Activated T-helper 2 cell treated with anti-CD3 and anti-CD28 coated beads, Interferon-gamma antibody, Interleukin-2, Interleukin-4, amounts not matched to agents 10 μg/mL and 5 μg/mL and 100 μg/mL, durations not matched to agents 14 hours and 24 hours and 36 hours (primary cell): ENCODE measurements around the gene ARL6. TPM values are rescaled to one million over a fixed set of nuclear protein-coding genes. Genes with fewer than 3 reads are reported as not detected.
"Not testable (repeated sequence)": the region's sequence is repeated elsewhere in the genome, so short reads cannot be mapped to it uniquely, and the experiment has no call there.

Source experiments
- DNase-seq: peaks from one replicate; pipeline ENCODE4 v3.0.0; 2021; ENCODE audit warnings: low spot score
- H3K27ac Mint-ChIP-seq: one replicate; pipeline ENCODE4 v1.8.0; 2021; ENCODE audit warnings: mixed read lengths
- H3K27me3 Mint-ChIP-seq: one replicate; pipeline ENCODE4 v1.8.0; 2021; ENCODE audit warnings: low read depth, mixed read lengths
- H3K36me3 Mint-ChIP-seq: one replicate; pipeline ENCODE4 v1.8.0; 2021; ENCODE audit warnings: low read depth, mixed read lengths
- H3K4me1 Mint-ChIP-seq: one replicate; pipeline ENCODE4 v1.8.0; 2021; ENCODE audit warnings: low read depth, mixed read lengths
- H3K4me3 Mint-ChIP-seq: one replicate; pipeline ENCODE4 v1.8.0; 2021; ENCODE audit warnings: low read depth, mild to moderate bottlenecking, moderate library complexity, mixed read lengths
- H3K9me3 Mint-ChIP-seq: one replicate; pipeline ENCODE4 v1.8.0; 2021; ENCODE audit warnings: mixed read lengths
- intact Hi-C: fragments of 100-400 bp; cut with micrococcal nuclease; formaldehyde crosslinking; loops from one replicate; pipeline ENCODE4 v1.15.1; 2023
- total RNA-seq: library from RNA; stranded (reverse); gene quantifications from 2 replicates; pipeline ENCODE4 v1.2.3, GENCODE V29; 2022

The ARL6 gene
- total RNA-seq, 1 donor from 2014 or later: 3.2 TPM

- peak overlapping the region; percentile 8 for H3K27ac Mint-ChIP-seq
Measured at GRCh38 chr3:97823046-97824004, 58.8 kb downstream of the ARL6 start.

GRCh38 chr3:97825101-97825500 lies 60.5 kb downstream of the ARL6 start:
- Mint-ChIP-seq H3K36me3 (peaks cover 12% of the 10 kb centered on the region), H3K27ac (no peak overlapping the region), H3K4me3 (no peak overlapping the region), H3K9me3 (no peaks in the 10 kb centered on the region), H3K27me3 (peaks cover 30% of the 10 kb centered on the region), H3K4me1 (peaks cover 21% of the 10 kb centered on the region)
- no peak for DNase-seq
- intact Hi-C loops: no loop called here

More at GRCh38 chr3:97823046-97824004, 58.8 kb downstream of the ARL6 start:
- Mint-ChIP-seq H3K36me3 (peaks cover 12% of the 10 kb centered on the region), H3K4me3 (peak overlapping the region; percentile 100), H3K9me3 (no peaks in the 10 kb centered on the region), H3K4me1 (peaks cover 20% of the 10 kb centered on the region), H3K27me3 (peaks cover 37% of the 10 kb centered on the region)
- intact Hi-C loops: loop anchor here (5.0 kb wide), 1 partner anchor 734 kb away; no protein-coding TSS in a partner anchor
- no peak for DNase-seq

GRCh38 chr3:97827741-97828471 lies 63.3 kb downstream of the ARL6 start:
- H3K4me1 Mint-ChIP-seq: peaks cover 13% of the 10 kb centered on the region
- H3K9me3 Mint-ChIP-seq: no peaks in the 10 kb centered on the region
- H3K36me3 Mint-ChIP-seq: peaks cover 15% of the 10 kb centered on the region
- no peak overlapping the region for H3K27ac Mint-ChIP-seq
- no peak for DNase-seq
- H3K4me3 Mint-ChIP-seq: no peak overlapping the region
- H3K27me3 Mint-ChIP-seq: peaks cover 21% of the 10 kb centered on the region
- intact Hi-C loops: no loop called here

GRCh38 chr3:97829198-97829597 lies 64.6 kb downstream of the ARL6 start:
- no peak overlapping the region for H3K4me3 Mint-ChIP-seq

GRCh38 chr3:97830638-97831037 lies 66.1 kb downstream of the ARL6 start:
- H3K4me3 Mint-ChIP-seq: no peak overlapping the region
- H3K4me1 Mint-ChIP-seq: peaks cover 1% of the 10 kb centered on the region
- peaks cover 2% of the 10 kb centered on the region for H3K36me3 Mint-ChIP-seq
- intact Hi-C loops: no loop called here
- no peak overlapping the region for H3K27ac Mint-ChIP-seq
- peaks cover 2% of the 10 kb centered on the region for H3K27me3 Mint-ChIP-seq
- no peaks in the 10 kb centered on the region for H3K9me3 Mint-ChIP-seq
- no peak for DNase-seq

More at GRCh38 chr3:97829198-97829597, 64.6 kb downstream of the ARL6 start:
- no peak for DNase-seq
- no peaks in the 10 kb centered on the region for H3K9me3 Mint-ChIP-seq
- intact Hi-C loops: no loop called here
- peaks cover 8% of the 10 kb centered on the region for H3K36me3 Mint-ChIP-seq
- H3K4me1 Mint-ChIP-seq: peaks cover 1% of the 10 kb centered on the region
- H3K27me3 Mint-ChIP-seq: peaks cover 10% of the 10 kb centered on the region
- no peak overlapping the region for H3K27ac Mint-ChIP-seq

- no peak overlapping the region for H3K4me3 Mint-ChIP-seq
- intact Hi-C loops: no loop called here
- no peak overlapping the region for H3K27ac Mint-ChIP-seq
- peaks cover 2% of the 10 kb centered on the region for H3K36me3 Mint-ChIP-seq
- no peak for DNase-seq
- H3K27me3 Mint-ChIP-seq: peaks cover 2% of the 10 kb centered on the region
- peaks cover 1% of the 10 kb centered on the region for H3K4me1 Mint-ChIP-seq
- no peaks in the 10 kb centered on the region for H3K9me3 Mint-ChIP-seq
Measured at GRCh38 chr3:97831140-97831539, 66.6 kb downstream of the ARL6 start.

GRCh38 chr3:97833184-97833583 lies 68.6 kb downstream of the ARL6 start:
- DNase-seq, intact Hi-C loops, H3K27me3 Mint-ChIP-seq, H3K27ac Mint-ChIP-seq, H3K9me3 Mint-ChIP-seq, H3K36me3 Mint-ChIP-seq, H3K4me3 Mint-ChIP-seq, H3K4me1 Mint-ChIP-seq: not testable (repeated sequence)

- intact Hi-C loops: no loop called here
- no peaks in the 10 kb centered on the region for H3K27me3 Mint-ChIP-seq
- no peak for DNase-seq
- no peaks in the 10 kb centered on the region for H3K4me1 Mint-ChIP-seq
- H3K36me3 Mint-ChIP-seq: peaks cover 2% of the 10 kb centered on the region
- H3K27ac Mint-ChIP-seq: no peak overlapping the region
- no peaks in the 10 kb centered on the region for H3K9me3 Mint-ChIP-seq
- H3K4me3 Mint-ChIP-seq: no peak overlapping the region
Measured at GRCh38 chr3:97835761-97836160, 71.2 kb downstream of the ARL6 start.

- intact Hi-C loops: no loop called here
- Mint-ChIP-seq H3K36me3 (no peaks in the 10 kb centered on the region), H3K27me3 (no peaks in the 10 kb centered on the region), H3K9me3 (no peaks in the 10 kb centered on the region), H3K4me3 (no peak overlapping the region), H3K4me1 (peaks cover 1% of the 10 kb centered on the region), H3K27ac (no peak overlapping the region)
- no peak for DNase-seq
Measured at GRCh38 chr3:97838393-97838792, 73.8 kb downstream of the ARL6 start.

- no peaks in the 10 kb centered on the region for H3K9me3 Mint-ChIP-seq
- H3K4me3 Mint-ChIP-seq: no peak overlapping the region
- DNase-seq: no peak
- no peak overlapping the region for H3K27ac Mint-ChIP-seq
- H3K27me3 Mint-ChIP-seq: no peaks in the 10 kb centered on the region
- H3K4me1 Mint-ChIP-seq: peaks cover 3% of the 10 kb centered on the region
- intact Hi-C loops: no loop called here
- H3K36me3 Mint-ChIP-seq: no peaks in the 10 kb centered on the region
Measured at GRCh38 chr3:97839944-97840343, 75.4 kb downstream of the ARL6 start.

GRCh38 chr3:97841304-97841703 lies 76.7 kb downstream of the ARL6 start:
- DNase-seq: no peak
- Mint-ChIP-seq H3K4me3 (no peak overlapping the region), H3K9me3 (no peaks in the 10 kb centered on the region), H3K27me3 (no peaks in the 10 kb centered on the region), H3K4me1 (peaks cover 3% of the 10 kb centered on the region), H3K36me3 (peaks cover 3% of the 10 kb centered on the region), H3K27ac (no peak overlapping the region)
- intact Hi-C loops: no loop called here

- Mint-ChIP-seq H3K4me1 (peaks cover 3% of the 10 kb centered on the region), H3K27me3 (no peaks in the 10 kb centered on the region), H3K9me3 (no peaks in the 10 kb centered on the region), H3K27ac (no peak overlapping the region), H3K36me3 (peaks cover 4% of the 10 kb centered on the region), H3K4me3 (no peak overlapping the region)
- intact Hi-C loops: no loop called here
- DNase-seq: no peak
Measured at GRCh38 chr3:97841956-97842355, 77.4 kb downstream of the ARL6 start.

- Mint-ChIP-seq H3K9me3 (peaks cover 3% of the 10 kb centered on the region), H3K27me3 (no peaks in the 10 kb centered on the region), H3K4me1 (no peaks in the 10 kb centered on the region), H3K36me3 (peaks cover 4% of the 10 kb centered on the region), H3K4me3 (no peak overlapping the region), H3K27ac (no peak overlapping the region)
- no peak for DNase-seq
- intact Hi-C loops: no loop called here
Measured at GRCh38 chr3:97848779-97849178, 84.2 kb downstream of the ARL6 start.
